ENCODE data around the gene C10orf95.

C10orf95 gene

GRCh38 chr10:102463983-102464382 lies 12.6 kb upstream of the C10orf95 start:
- no peak for DNase-seq

DNA sequence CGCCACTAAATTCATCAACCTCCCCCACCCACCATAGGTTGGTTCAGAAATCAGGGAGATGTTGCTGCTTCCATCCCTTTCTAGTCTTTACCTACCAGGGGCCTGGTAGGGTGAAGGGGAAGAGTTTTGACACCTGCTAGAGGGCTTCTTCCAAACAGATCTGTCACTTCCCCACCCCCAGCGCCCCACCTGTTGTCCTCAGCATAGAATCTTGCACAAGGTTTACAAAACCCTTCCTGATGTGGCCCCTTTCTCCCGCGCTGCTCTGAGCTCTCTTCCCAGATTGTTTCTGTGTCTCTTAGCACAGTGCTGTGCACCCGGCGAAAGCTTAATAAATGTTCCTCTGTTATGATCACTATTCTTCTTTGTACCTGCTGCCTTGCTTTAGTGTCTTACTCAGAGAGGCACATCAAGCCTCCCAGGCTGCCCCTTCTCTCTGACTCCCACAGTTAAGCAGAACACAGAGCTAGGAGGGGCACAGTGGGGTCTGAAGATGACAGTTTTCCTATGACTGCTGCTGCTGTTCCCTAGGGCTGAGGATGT lies 11.2 kb upstream of the C10orf95 start:
- DNase-seq, result peak; percentile 60

GRCh38 chr10:102461187-102462054 lies 10.1 kb upstream of the C10orf95 start:
- peak; percentile 97 for DNase-seq

DNA sequence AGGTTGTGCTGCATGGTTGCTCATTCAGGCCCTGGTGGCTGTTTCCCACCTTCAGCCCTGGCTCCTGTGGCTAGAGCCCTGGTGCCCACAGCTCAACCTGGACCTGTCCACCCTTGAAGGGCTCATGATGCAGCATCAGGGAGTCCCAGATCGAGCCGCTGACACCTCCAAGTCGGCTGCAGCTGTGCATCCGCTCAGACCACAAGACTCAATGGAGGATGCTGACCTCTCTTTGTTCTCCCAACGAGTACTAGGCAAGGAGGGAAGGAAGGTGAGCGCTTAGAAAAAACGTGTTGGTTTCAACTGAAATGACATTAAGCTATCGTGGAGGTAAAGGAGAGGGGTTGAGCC lies 9.5 kb upstream of the C10orf95 start:
- DNase-seq, result no peak

DNA sequence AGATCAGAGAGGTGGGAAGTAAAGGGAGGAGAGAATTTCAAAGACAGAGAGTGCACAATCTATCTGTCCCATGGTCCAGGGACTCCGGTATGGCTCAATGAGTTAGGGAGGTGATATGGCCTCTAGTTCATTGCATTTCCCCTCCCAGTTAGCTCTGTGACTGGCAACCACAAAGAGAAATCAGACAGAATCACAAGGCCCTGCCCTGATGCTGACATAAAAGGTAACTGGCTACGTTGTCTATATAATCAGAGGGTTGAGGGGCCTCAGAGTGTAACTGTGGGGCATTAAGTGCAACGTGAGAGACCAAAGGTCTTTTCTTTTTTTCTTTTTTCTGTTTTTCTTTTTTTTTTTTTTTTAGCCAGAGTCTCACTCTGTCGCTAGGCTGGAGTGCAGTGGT lies 7.3 kb upstream of the C10orf95 start:
- no peak for DNase-seq

GRCh38 chr10:102457591-102458150 lies 6.3 kb upstream of the C10orf95 start:
- DNase-seq, result peak; percentile 66

GRCh38 chr10:102455893-102456471 lies 4.6 kb upstream of the C10orf95 start:
- peak; percentile 97 for DNase-seq

DNA sequence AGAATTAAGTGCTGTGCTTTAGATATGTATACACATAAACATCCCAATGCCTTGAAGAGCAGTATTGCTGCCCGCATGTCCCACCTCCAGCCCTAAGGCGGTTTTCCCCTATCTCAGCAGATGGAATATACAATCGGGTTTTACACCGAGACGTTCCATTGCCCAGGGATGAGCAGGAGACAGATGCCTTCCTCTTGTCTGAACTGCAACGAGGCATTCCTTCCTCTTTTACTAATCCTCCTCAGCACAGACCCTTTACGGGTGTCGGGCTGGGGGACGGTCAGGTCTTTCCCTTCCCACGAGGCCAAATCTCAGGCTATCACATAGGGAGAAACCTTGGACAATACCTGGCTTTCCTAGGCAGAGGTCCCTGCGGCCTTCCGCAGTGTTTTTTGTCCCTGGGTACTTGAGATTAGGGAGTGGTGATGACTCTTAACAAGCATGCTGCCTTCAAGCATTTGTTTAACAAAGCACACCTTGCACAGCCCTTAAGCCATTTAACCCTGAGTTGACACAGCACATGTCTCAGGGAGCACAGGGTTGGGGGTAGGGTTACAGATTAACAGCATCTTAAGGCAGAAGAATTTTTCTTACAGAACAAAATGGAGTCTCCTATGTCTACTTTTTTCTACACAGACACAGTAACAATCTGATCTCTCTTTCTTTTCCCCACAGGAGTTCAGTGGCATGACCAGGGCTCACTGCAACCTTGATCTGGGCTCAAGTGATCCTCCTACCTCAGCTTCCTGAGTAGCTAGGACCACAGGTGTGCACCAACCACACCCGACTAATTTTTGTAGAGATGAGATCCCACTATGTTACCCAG lies 3.5 kb upstream of the C10orf95 start:
- peak; percentile 80 for DNase-seq

DNA sequence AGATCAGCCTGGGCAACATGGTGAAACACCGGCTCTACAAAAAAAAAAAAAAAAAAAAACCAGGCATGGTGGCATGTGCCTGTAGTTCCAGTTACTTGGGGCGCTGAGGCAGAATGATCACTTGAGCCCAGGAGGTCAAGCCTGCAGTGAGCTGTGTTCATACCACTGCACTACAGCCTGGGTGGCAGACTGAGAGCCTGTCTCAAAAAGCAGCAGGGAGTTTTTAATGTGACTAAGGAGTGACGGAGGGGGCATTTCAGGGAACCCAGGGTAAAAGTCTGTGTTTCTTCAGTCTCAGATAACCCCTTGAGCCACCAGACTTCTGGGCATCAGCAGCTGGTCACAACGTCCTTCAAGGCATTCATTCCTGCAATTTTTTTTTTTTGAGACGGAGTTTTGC lies 2.2 kb upstream of the C10orf95 start:
- no peak for DNase-seq

GRCh38 chr10:102452672-102453340 lies 1.5 kb upstream of the C10orf95 start:
- peak; percentile 62 for DNase-seq

DNA sequence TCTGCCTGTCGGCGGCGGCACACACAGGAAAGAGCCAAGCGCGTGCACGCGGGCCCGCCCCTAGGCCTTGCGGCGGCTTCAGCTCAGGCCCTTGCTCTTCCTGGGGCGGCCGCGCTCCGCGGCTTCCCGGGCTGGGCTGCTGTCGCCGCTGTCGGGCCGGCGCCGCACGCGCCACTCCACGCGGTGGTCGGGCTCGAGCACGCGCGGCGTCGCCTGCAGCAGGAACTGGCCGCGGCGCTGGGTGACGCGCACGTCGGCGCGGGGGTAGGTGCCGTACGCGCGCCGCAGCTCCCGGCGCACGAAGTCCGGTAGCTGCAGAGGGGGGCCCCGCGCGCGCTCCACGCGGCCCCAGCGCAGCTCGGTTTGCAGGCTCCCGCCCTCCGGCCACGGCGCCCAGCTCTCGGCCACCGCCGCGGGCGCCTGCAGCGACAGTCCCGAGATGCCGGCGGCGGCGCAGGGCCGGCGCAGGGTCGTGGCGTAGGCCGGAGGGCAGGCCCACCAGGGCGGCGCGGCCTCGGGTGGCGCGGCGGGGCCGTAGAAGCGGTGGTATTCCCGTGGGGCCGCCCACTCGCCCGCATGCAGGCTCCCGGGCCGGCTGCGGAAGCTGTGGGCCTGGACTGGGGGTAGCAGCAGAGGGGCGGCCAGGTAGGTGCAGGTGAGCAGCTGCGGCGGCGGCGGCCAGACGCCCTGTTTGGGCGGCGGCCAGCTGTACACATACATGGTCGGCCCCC lies 804 bp downstream of the C10orf95 start:
- peak; percentile 79 for DNase-seq

DNA sequence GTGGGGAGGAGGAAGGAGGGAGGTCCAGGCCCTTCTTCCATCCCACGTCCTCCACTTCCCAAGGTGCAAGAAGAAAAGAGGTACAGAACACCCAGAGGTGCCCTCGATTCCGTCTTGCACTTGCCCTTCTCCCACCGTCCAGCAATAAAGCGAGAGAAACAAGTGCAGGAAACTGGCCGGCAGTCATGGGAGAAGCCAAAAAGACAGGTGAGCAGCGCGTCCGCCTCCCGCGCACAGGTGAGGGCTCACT lies 1.3 kb downstream of the C10orf95 start:
- DNase-seq, result no peak

- peak; percentile 86 for DNase-seq
Measured at GRCh38 chr10:102449321-102450123, 1.8 kb downstream of the C10orf95 start.

DNA sequence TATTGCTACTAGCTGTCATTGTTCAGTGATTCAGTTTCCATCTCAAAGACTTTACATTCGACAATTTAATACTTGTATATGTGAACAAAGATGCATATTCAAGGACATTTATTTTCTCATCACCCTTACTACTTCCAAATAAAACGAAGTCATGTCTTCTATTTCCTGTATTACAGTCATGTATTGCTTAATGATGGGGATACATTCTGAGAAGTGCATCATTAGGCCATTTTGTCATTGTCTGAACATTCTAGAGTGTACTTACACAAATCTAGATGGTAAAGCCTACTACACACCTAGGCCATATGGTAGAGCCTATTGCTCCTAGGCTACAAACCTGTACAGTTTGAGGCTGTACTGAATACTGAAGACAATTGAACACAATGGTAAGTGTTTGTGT lies 6.5 kb downstream of the C10orf95 start:
- DNase-seq, result no peak

GRCh38 chr10:102438374-102438773 lies 13.0 kb downstream of the C10orf95 start:
- no peak for DNase-seq

GRCh38 chr10:102437515-102437914 lies 13.8 kb downstream of the C10orf95 start:
- DNase-seq, result no peak

GRCh38 chr10:102436312-102436711 lies 15.0 kb downstream of the C10orf95 start:
- DNase-seq, result no peak

DNA sequence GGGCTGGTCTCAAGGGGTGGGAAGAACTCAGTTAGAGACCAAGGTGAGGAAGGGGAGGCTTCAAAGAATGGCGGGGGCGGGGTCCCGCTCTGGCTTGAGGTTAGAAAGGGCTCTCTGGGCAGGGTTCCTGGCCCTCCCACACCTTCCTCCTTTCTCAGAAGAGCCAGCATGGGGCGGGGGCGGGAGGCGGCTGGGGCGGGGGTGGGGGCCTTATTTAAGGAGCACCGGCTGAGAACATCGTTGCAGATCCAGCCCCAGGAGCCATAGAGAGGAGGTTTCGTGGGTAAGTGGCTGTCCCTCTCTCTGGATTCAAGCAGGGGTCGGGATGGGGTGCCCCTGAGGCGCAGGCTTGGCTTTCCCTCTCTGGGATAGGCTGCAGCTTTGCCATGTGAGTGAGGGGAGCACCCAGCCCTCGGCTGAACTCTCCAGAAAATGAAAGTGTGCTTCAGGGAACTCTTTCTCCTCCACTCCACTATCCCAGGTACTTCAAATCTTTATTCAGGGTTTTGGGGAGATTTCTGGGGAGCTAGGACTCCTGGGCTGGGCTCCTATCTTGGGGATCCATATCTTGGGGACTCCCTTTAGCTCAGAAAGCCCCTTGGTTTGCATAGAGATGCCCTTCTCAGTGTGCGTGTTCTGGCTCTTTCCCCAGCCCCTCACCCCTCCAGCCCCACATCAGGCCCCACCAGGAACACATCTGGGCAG lies 15.7 kb downstream of the C10orf95 start:
- DNase-seq, result no peak

DNA sequence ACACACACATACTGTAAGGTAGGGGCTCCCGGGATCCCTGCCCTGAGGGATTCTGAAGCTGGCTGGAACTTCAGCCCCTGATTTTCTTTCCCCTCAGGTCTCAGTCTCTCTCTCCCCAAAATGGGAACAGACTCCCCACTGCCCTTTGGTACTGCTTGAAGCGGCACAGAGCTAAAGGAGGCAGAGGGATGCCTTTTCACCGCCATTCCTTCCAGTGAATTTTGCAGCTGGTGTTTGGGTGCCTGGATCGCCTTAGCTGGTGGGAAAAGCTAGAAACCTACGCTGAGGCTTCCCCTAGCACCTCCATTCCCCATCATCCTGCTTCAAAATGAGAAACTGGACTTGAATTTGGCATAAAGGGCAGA lies 16.2 kb downstream of the C10orf95 start:
- no peak for DNase-seq

DNA sequence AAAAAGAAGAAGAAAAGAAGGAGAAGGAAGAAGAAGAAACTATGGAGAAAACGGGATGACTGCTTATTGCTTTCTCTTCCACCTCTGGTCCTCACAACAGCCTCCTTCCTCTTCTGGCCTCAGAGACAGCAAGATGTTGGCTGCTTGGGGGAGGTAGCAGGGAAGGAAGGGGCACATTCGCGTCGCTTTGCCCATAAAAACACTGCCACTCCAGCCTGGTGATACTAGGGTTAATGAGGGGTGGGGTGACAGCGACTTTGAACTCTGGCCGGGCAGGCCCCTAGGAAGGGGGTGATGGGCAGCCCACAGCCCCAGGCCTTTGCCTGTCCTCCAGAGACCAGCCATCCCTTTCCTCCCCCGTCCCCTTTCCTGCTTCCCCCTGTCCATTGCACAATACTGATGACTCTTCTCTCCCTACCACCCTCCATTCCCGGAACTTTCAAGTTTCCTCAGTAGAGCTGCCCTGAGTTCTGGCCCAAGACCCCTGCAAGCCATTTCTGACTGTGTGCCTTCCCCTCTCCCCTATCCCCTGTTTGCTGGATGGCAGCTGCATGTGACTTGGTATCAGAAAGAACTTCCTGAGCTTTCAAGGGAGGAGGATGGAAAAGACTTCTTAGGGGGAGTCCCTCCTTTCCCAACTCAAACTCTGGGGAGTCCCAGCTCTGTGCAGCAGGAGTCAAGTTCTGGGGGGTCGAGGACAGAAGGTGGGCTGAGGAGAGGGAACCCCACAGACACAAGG lies 16.8 kb downstream of the C10orf95 start:
- DNase-seq, result no peak

Measured in NCI-H82 (cell line).